Retinal pigment epithelial cell (primary cell): ENCODE results near the gene DGCR8.
A peak's percentile ranks its signal among the peaks of the same experiment; 100 is the strongest.

Experiments
- DNase-seq: peaks from one replicate; pipeline ENCODE4 v3.0.0-alpha.2; 2010; ENCODE audit warnings: low read depth
- H3K4me3 ChIP-seq: 2 replicates; pipeline ENCODE4 v1.5.1; 2011; ENCODE audit warnings: mild to moderate bottlenecking, low read length, control low read depth, moderate library complexity
- CTCF ChIP-seq: conservative IDR thresholded peaks from 2 replicates; pipeline ENCODE4 v1.5.1; 2011; ENCODE audit warnings: low read depth, low read length, control low read depth, inconsistent platforms

DGCR8 gene

GRCh38 chr22:20125201-20126174, 45.4 kb downstream of the DGCR8 start:
- no peak for DNase-seq
- TF ChIP-seq CTCF, result no peak
- H3K4me3 ChIP-seq, result no peak overlapping the region

GRCh38 chr22:20126284-20127029, 46.4 kb downstream of the DGCR8 start:
- DNase-seq, result no peak
- no peak for TF ChIP-seq CTCF
- no peak overlapping the region for H3K4me3 ChIP-seq

- DNase-seq, result no peak
- no peak for TF ChIP-seq CTCF
- no peak overlapping the region for H3K4me3 ChIP-seq
Observed at GRCh38 chr22:20127318-20127868, 47.4 kb downstream of the DGCR8 start.

DNA sequence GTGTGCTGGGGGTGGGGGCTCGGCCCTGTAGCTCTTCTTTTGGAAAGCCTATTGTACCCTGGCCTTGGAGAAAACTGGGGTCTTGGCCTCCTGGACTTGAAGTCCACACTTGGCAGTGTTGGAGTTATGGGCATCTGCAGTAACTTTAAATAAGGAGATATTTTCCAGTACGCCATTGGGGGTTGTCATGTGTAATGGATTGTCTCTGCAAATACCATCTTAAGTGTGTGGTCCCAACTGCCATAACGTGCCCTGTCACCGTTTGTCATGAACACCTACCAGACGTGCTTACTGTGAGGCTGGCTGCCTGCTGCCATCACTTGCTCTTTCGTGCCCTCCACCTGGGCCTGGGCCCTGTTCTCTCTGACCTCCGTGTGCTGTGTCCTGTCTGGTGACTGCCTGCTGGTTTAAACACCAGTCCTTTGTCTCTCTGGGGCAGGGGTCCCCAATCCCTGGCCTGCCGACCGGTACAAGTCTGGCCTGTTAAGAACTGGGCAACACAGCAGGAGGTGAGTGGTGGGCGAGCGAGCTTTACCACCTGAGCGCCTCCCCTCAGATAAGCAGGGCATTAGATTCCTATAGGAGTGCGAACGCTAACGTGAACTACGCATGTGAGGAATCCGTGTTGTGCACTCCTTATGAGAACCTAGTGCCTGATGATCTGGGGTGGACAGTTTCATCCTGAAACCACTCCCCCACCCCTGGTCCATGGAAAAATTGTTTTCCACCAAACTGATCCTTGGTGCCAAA, 48.0 kb downstream of the DGCR8 start:
- DNase-seq, result no peak
- no peak for TF ChIP-seq CTCF
- H3K4me3 ChIP-seq, result no peak overlapping the region

DNA sequence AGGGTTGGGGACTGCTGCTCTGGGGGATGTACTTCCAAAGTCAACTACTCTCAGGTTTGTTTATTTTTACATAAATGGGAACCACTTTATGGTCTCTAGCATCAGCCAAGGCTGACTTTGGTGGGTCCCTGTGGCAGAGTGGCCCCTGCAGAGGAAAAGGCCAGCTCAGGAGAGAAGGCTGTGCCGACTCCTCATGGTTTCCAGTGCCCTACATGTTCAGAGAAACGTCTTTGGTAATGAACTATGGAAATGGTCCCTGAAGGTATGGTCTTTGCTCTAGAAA, 48.5 kb downstream of the DGCR8 start:
- DNase-seq, result no peak
- no peak for TF ChIP-seq CTCF
- no peak overlapping the region for H3K4me3 ChIP-seq

DNA sequence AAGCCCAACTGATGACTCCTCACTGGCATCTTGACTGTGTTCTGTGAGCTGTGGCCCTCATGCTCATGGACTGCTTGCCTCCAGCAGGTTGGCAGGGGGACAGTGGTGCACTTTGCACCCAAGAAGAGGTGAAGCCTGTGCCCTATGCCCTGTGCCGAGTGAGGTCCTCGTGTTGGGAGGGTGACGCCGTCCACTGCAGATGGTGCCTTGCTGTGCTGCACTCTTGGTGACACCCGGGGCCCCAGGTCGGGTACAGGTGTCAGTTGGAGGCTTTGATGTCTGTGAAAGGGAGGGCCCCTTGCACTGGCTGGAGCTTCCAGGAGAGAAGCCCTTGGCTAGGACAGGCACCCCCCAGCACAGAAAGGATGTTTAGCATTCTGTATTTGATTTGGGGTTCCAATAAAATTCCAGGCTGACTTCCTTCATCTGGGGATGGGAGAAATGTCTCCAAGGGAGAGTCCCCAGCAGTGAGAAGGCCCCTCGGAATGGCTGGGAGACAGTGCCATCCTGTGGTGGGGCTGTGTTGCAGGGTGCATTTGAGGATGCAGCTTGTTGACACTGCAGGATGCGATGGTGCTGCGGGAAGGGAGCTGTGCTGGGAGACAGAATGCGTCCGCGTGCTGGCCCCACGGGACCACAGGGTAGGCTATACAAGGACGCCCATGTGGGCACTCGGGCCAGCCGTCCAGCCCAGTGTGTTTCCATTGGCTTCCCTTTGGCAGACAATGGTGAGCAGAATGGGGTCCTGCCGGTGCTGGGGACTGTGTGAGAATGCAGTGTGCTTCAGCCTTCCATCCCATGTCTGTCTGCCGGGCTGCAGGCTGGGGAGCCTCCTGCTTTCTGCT, 49.1 kb downstream of the DGCR8 start:
- no peak overlapping the region for H3K4me3 ChIP-seq
- peak; percentile 48 for TF ChIP-seq CTCF
- DNase-seq, result no peak
